BLaER1 (cell line): Measurements from ENCODE around the gene HS3ST3B1.
A peak's percentile ranks its signal among the peaks of the same experiment; 100 is the strongest.

ENCODE experiments used
- H3K27ac ChIP-seq: shearing (Covaris generic); formaldehyde crosslinking; 2 replicates; pipeline ENCODE4 v1.8.1; 2022
- H3K27me3 ChIP-seq: shearing (Covaris generic); formaldehyde crosslinking; 2 replicates; pipeline ENCODE4 v1.8.1; 2022
- H3K36me3 ChIP-seq: shearing (Covaris generic); formaldehyde crosslinking; 2 replicates; pipeline ENCODE4 v1.8.1; 2022
- H3K4me1 ChIP-seq: shearing (Covaris generic); formaldehyde crosslinking; 2 replicates; pipeline ENCODE4 v1.8.1; 2022
- H3K4me2 ChIP-seq: shearing (Covaris generic); formaldehyde crosslinking; 2 replicates; pipeline ENCODE4 v1.8.1; 2022
- H3K4me3 ChIP-seq: shearing (Covaris generic); formaldehyde crosslinking; 2 replicates; pipeline ENCODE4 v1.8.1; 2022
- H3K9ac ChIP-seq: shearing (Covaris generic); formaldehyde crosslinking; 2 replicates; pipeline ENCODE4 v1.8.1; 2022
- H3K9me3 ChIP-seq: shearing (Covaris generic); formaldehyde crosslinking; 2 replicates; pipeline ENCODE4 v1.8.1; 2022
- H4K20me1 ChIP-seq: shearing (Covaris generic); formaldehyde crosslinking; 2 replicates; pipeline ENCODE4 v1.8.1; 2022
- Cebpa-rat ChIP-seq: shearing (Covaris generic); IDR thresholded peaks from 2 replicates; pipeline ENCODE4 v1.8.1; 2022

Gene HS3ST3B1

GRCh38 chr17:14337596-14338079, 36.8 kb downstream of the HS3ST3B1 start:
- Histone ChIP-seq H3K27me3 (no peaks in the 10 kb centered on the region), H3K27ac (no peak overlapping the region; the same call in 1 of the 2 replicates), H3K36me3 (peaks cover 27% of the 10 kb centered on the region), H3K4me1 (peaks cover 100% of the 10 kb centered on the region), H4K20me1 (peaks cover 49% of the 10 kb centered on the region), H3K4me3 (no peak overlapping the region), H3K9ac (no peak overlapping the region), H3K4me2 (peak overlapping the region; percentile 80), H3K9me3 (peaks cover 8% of the 10 kb centered on the region)
- TF ChIP-seq Cebpa-rat: no peak

DNA sequence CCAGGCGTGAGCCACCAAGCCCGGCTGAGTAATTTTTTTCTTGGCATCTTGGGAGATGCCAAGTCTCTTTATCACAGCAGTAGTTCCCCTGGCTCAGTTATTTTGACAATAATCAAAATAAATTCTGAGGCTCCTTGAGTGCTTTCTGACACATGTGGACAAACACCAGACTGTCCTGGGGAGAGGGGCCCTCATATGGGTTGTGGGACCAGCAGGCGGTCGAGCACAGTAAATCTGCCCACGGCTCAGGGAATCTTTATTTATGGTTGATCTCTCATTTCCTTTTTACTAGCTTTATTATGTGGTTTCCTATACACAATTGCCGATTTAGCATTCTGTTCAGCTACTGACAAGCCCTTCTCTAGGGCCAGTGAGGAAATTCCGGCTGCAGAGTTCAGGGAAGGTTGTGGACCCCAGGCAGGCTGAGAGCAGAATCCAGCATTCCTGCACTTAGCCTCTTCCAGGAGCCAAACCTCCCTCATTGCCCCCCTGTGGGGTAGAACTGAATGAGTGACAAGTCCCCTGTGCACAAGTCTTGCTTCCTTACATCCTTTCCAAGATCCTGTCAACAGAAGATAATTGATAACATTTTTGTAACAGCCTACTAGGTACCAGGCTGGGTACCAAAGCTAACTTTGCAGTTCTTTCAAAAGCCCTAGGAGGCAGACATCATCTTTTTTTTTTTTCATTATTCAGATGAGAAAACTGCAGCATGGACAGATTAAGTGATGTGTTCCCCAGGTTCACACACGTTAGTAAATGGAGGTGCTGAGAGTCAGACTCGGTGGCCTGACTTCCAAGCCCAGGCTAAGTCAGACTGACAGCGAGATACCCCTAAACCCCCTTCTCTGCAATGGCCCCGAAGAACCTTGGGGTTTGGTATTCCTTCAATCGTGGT, 40.2 kb downstream of the HS3ST3B1 start:
- H3K36me3 ChIP-seq: peaks cover 42% of the 10 kb centered on the region
- H3K27ac ChIP-seq: peak overlapping the region; percentile 52; the same call in 1 of the 2 replicates
- peaks cover 72% of the 10 kb centered on the region for H3K4me1 ChIP-seq
- peak overlapping the region; percentile 46 for H3K4me3 ChIP-seq
- H3K4me2 ChIP-seq: peak overlapping the region; percentile 87
- peaks cover 59% of the 10 kb centered on the region for H4K20me1 ChIP-seq
- no peaks in the 10 kb centered on the region for H3K27me3 ChIP-seq
- no peak for TF ChIP-seq Cebpa-rat
- H3K9me3 ChIP-seq: peaks cover 11% of the 10 kb centered on the region
- H3K9ac ChIP-seq: peak overlapping the region; percentile 51; the same call in 1 of the 2 replicates

- peaks cover 11% of the 10 kb centered on the region for H3K9me3 ChIP-seq
- TF ChIP-seq Cebpa-rat: no peak
- peaks cover 49% of the 10 kb centered on the region for H3K36me3 ChIP-seq
- peaks cover 68% of the 10 kb centered on the region for H3K4me1 ChIP-seq
- 0 out of 2 replicates have a peak overlapping the region, but pooled peaks have one; percentile 52 for H3K27ac ChIP-seq
- peaks cover 66% of the 10 kb centered on the region for H4K20me1 ChIP-seq
- H3K9ac ChIP-seq: peak overlapping the region; percentile 51; the same call in 1 of the 2 replicates
- no peaks in the 10 kb centered on the region for H3K27me3 ChIP-seq
- H3K4me2 ChIP-seq: peak overlapping the region; percentile 87
- H3K4me3 ChIP-seq: peak overlapping the region; percentile 46; the same call in 1 of the 2 replicates
These were observed 41.0 kb downstream of the HS3ST3B1 start for GRCh38 chr17:14341866-14342265.

- Histone ChIP-seq H3K27ac (no peak overlapping the region), H3K4me1 (peaks cover 32% of the 10 kb centered on the region), H3K9me3 (peaks cover 11% of the 10 kb centered on the region), H3K9ac (no peak overlapping the region), H4K20me1 (peaks cover 43% of the 10 kb centered on the region), H3K36me3 (peaks cover 63% of the 10 kb centered on the region), H3K4me2 (no peak overlapping the region), H3K4me3 (no peak overlapping the region), H3K27me3 (no peaks in the 10 kb centered on the region)
- no peak for TF ChIP-seq Cebpa-rat
These were observed 45.9 kb downstream of the HS3ST3B1 start for GRCh38 chr17:14346801-14347200.

GRCh38 chr17:14351493-14351892, 50.6 kb downstream of the HS3ST3B1 start:
- Histone ChIP-seq H3K36me3 (peaks cover 37% of the 10 kb centered on the region), H3K4me3 (no peak overlapping the region), H3K9me3 (peaks cover 15% of the 10 kb centered on the region), H3K9ac (no peak overlapping the region), H3K4me1 (peaks cover 56% of the 10 kb centered on the region), H3K4me2 (peak overlapping the region; percentile 26), H3K27me3 (no peaks in the 10 kb centered on the region), H4K20me1 (peaks cover 12% of the 10 kb centered on the region; the same call in 1 of the 2 replicates), H3K27ac (no peak overlapping the region)
- no peak for TF ChIP-seq Cebpa-rat

DNA sequence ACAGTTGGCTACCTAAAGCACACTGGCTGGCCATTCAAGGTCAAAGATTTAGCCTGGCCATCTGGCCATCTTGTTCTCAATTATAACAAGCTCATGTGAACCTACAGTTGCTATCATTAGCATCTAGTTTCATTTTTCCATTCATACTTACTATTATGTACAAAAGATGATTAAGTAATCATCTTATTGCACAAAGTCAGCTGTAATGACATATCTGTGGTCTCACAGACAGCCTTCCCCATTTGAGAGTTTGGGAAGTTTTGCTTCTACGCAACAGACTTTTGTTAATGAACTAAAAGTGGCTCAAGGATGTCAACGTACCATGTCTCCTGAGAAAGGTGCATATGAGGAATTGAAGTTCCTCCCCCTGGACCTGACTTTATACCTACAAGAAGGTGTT, 51.3 kb downstream of the HS3ST3B1 start:
- Histone ChIP-seq H3K27ac (no peak overlapping the region), H3K36me3 (peaks cover 31% of the 10 kb centered on the region), H3K4me1 (peaks cover 54% of the 10 kb centered on the region), H4K20me1 (peaks cover 6% of the 10 kb centered on the region; the same call in 1 of the 2 replicates), H3K4me2 (peak overlapping the region; percentile 26), H3K27me3 (no peaks in the 10 kb centered on the region), H3K9ac (no peak overlapping the region), H3K4me3 (no peak overlapping the region), H3K9me3 (peaks cover 15% of the 10 kb centered on the region)
- TF ChIP-seq Cebpa-rat: no peak

DNA sequence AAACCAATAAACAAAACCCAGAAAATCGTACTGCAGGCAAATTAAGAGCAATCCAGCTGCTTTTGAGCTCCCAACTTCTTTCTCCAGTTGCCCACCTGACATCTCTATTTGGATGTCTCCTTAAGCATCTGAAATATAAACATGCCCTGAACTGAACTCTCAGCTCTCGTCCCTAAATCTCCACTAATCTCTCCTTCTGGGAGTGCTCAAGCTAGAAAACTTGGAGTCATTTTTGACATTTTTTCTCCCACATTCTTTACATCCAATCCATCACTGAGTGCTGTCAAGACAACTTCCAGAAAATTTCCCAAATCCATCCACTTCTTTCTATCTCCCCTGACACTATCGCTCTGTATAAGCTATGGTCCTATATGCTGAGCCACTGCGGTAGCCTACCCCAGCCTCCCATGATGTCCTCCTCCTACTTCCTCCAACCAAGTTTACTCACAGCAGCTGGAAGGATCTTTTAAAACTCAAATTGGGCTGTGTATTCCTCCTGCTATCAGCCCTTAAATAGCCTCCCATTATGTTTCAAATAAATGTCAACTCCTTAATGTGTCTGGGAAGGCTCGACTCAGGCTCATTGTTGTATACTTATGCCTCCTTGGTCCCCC, 53.1 kb downstream of the HS3ST3B1 start:
- H3K9me3 ChIP-seq: peaks cover 15% of the 10 kb centered on the region
- no peak overlapping the region for H3K4me2 ChIP-seq
- no peak for TF ChIP-seq Cebpa-rat
- H3K27me3 ChIP-seq: no peaks in the 10 kb centered on the region
- peaks cover 69% of the 10 kb centered on the region for H3K4me1 ChIP-seq
- peaks cover 17% of the 10 kb centered on the region for H3K36me3 ChIP-seq
- H4K20me1 ChIP-seq: no peaks in the 10 kb centered on the region
- no peak overlapping the region for H3K27ac ChIP-seq
- H3K9ac ChIP-seq: no peak overlapping the region
- no peak overlapping the region for H3K4me3 ChIP-seq

- H4K20me1 ChIP-seq: no peaks in the 10 kb centered on the region
- H3K9me3 ChIP-seq: peaks cover 15% of the 10 kb centered on the region
- H3K4me1 ChIP-seq: peaks cover 77% of the 10 kb centered on the region
- H3K36me3 ChIP-seq: peaks cover 10% of the 10 kb centered on the region
- no peak overlapping the region for H3K27ac ChIP-seq
- TF ChIP-seq Cebpa-rat: no peak
- H3K27me3 ChIP-seq: no peaks in the 10 kb centered on the region
- H3K4me3 ChIP-seq: no peak overlapping the region
- H3K9ac ChIP-seq: no peak overlapping the region
- H3K4me2 ChIP-seq: no peak overlapping the region
These were observed 53.9 kb downstream of the HS3ST3B1 start for GRCh38 chr17:14354807-14355206.

- Histone ChIP-seq H4K20me1 (no peaks in the 10 kb centered on the region), H3K4me2 (peak overlapping the region; percentile 64), H3K27me3 (no peaks in the 10 kb centered on the region), H3K4me3 (no peak overlapping the region), H3K36me3 (peaks cover 3% of the 10 kb centered on the region; the same call in 1 of the 2 replicates), H3K4me1 (peaks cover 85% of the 10 kb centered on the region), H3K9me3 (peaks cover 15% of the 10 kb centered on the region), H3K27ac (0 out of 2 replicates have a peak overlapping the region, but pooled peaks have one; percentile 11), H3K9ac (no peak overlapping the region)
- no peak for TF ChIP-seq Cebpa-rat
These were observed 54.7 kb downstream of the HS3ST3B1 start for GRCh38 chr17:14355556-14355955.
